ENCODE results near the gene GJA3. TPM values are rescaled to one million over a fixed set of nuclear protein-coding genes. Genes with fewer than 3 reads are reported as not detected.

Gene GJA3
- total and polyA plus RNA-seq, 10 of the 15 experiments (the other 5 are each of a cell fraction or from before 2014, with no cell fraction given) = 0.03 to 0.11 (median 0.04) TPM; not detected in 5

DNA sequence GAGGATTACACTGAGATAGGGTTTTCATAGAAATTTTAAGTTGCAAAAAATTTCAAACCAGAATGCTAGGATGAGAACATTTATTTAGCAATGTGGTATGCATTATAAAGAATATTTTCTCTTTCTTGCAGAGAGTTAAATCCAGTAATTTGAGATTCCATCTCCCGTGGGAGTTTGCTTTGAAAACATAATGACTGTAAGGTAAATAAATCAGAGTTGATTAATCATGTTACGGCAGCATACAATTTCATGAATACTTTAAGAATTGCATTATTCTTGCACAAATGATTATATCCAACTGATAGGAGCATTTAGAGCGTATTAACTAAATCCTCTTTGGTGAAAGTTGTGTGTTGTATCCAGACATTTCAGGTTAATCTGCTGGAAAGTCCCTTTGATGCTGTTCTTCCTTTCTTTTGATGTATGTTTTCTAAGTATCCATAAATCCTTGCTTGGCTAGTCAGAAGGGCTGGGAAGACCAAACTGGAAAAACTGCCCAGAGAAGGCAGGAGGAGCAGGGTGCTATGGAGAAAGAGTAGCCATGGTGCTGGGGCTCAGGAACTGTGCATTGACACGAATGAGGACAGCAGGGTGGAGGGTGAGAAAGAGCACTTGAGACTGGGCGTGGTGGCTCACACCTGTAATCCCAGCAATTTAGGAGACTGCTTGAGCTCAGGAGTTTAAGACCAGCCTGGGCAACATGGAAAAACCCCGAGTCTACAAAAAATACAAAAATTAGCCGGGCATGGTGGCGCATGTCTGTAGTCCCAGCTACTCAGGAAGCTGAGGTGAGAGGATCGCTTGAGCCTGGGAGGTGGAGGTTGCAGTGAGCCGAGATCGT lies 4.8 kb upstream of the GJA3 start (continued):
- TF ChIP-seq, protein P1, sequence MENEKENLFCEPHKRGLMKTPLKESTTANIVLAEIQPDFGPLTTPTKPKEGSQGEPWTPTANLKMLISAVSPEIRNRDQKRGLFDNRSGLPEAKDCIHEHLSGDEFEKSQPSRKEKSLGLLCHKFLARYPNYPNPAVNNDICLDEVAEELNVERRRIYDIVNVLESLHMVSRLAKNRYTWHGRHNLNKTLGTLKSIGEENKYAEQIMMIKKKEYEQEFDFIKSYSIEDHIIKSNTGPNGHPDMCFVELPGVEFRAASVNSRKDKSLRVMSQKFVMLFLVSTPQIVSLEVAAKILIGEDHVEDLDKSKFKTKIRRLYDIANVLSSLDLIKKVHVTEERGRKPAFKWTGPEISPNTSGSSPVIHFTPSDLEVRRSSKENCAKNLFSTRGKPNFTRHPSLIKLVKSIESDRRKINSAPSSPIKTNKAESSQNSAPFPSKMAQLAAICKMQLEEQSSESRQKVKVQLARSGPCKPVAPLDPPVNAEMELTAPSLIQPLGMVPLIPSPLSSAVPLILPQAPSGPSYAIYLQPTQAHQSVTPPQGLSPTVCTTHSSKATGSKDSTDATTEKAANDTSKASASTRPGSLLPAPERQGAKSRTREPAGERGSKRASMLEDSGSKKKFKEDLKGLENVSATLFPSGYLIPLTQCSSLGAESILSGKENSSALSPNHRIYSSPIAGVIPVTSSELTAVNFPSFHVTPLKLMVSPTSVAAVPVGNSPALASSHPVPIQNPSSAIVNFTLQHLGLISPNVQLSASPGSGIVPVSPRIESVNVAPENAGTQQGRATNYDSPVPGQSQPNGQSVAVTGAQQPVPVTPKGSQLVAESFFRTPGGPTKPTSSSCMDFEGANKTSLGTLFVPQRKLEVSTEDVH (IDR thresholded peaks at IDR 0.05; ENCODE audit: low read depth, partially characterized antibody) = no peak
- TF ChIP-seq, protein P2, sequence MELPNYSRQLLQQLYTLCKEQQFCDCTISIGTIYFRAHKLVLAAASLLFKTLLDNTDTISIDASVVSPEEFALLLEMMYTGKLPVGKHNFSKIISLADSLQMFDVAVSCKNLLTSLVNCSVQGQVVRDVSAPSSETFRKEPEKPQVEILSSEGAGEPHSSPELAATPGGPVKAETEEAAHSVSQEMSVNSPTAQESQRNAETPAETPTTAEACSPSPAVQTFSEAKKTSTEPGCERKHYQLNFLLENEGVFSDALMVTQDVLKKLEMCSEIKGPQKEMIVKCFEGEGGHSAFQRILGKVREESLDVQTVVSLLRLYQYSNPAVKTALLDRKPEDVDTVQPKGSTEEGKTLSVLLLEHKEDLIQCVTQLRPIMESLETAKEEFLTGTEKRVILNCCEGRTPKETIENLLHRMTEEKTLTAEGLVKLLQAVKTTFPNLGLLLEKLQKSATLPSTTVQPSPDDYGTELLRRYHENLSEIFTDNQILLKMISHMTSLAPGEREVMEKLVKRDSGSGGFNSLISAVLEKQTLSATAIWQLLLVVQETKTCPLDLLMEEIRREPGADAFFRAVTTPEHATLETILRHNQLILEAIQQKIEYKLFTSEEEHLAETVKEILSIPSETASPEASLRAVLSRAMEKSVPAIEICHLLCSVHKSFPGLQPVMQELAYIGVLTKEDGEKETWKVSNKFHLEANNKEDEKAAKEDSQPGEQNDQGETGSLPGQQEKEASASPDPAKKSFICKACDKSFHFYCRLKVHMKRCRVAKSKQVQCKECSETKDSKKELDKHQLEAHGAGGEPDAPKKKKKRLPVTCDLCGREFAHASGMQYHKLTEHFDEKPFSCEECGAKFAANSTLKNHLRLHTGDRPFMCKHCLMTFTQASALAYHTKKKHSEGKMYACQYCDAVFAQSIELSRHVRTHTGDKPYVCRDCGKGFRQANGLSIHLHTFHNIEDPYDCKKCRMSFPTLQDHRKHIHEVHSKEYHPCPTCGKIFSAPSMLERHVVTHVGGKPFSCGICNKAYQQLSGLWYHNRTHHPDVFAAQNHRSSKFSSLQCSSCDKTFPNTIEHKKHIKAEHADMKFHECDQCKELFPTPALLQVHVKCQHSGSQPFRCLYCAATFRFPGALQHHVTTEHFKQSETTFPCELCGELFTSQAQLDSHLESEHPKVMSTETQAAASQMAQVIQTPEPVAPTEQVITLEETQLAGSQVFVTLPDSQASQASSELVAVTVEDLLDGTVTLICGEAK (IDR thresholded peaks at IDR 0.05; ENCODE audit: borderline replicate concordance) = no peak
- TF ChIP-seq, protein P3, sequence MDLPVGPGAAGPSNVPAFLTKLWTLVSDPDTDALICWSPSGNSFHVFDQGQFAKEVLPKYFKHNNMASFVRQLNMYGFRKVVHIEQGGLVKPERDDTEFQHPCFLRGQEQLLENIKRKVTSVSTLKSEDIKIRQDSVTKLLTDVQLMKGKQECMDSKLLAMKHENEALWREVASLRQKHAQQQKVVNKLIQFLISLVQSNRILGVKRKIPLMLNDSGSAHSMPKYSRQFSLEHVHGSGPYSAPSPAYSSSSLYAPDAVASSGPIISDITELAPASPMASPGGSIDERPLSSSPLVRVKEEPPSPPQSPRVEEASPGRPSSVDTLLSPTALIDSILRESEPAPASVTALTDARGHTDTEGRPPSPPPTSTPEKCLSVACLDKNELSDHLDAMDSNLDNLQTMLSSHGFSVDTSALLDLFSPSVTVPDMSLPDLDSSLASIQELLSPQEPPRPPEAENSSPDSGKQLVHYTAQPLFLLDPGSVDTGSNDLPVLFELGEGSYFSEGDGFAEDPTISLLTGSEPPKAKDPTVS (IDR thresholded peaks at IDR 0.05; ENCODE audit: low read depth, low read length) = no peak
- TF ChIP-seq, protein P4, sequence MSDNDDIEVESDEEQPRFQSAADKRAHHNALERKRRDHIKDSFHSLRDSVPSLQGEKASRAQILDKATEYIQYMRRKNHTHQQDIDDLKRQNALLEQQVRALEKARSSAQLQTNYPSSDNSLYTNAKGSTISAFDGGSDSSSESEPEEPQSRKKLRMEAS (IDR thresholded peaks at IDR 0.05; ENCODE audit: low read depth, low read length) = no peak

Data from GM12878 (cell line).